HCEC 1CT (cell line): ENCODE results near the gene RHOU.
"Not testable (repeated sequence)": the region's sequence is repeated elsewhere in the genome, so short reads cannot be mapped to it uniquely, and the experiment has no call there.

Experiments
- DNase-seq: peaks from one replicate; pipeline ENCODE4 v3.0.0-alpha.2; 2017

Gene RHOU

GRCh38 chr1:228734881-228735801 is at the start of gene RHOU:
Gene RHOU (plus strand): TSS chr1:228735479. CDS start chr1:228735743, 264 bp downstream.
- DNase-seq: peak; percentile 46

GRCh38 chr1:228687587-228687986 is 47.7 kb upstream of the RHOU start:
- no peak for DNase-seq

- DNase-seq: no peak
Measured at GRCh38 chr1:228689255-228689654, 46.0 kb upstream of the RHOU start.

- DNase-seq: no peak
Measured at GRCh38 chr1:228691211-228691610, 44.1 kb upstream of the RHOU start.

- peak; percentile 28 for DNase-seq
Measured at GRCh38 chr1:228691926-228692325, 43.4 kb upstream of the RHOU start.

- not testable (repeated sequence) for DNase-seq
Measured at GRCh38 chr1:228694447-228694846, 40.8 kb upstream of the RHOU start.

- no peak for DNase-seq
Measured at GRCh38 chr1:228695015-228695955, 40.0 kb upstream of the RHOU start.

- peak; percentile 56 for DNase-seq
Measured at GRCh38 chr1:228697207-228698016, 37.9 kb upstream of the RHOU start.

- no peak for DNase-seq
Measured at GRCh38 chr1:228698017-228698329, 37.3 kb upstream of the RHOU start.

- DNase-seq: no peak
Measured at GRCh38 chr1:228702433-228702832, 32.8 kb upstream of the RHOU start.

GRCh38 chr1:228706305-228706704 is 29.0 kb upstream of the RHOU start:
- DNase-seq: no peak

- no peak for DNase-seq
Measured at GRCh38 chr1:228717081-228717480, 18.2 kb upstream of the RHOU start.

- DNase-seq: no peak
Measured at GRCh38 chr1:228721407-228721806, 13.9 kb upstream of the RHOU start.

GRCh38 chr1:228723287-228723686 is 12.0 kb upstream of the RHOU start:
- no peak for DNase-seq

- no peak for DNase-seq
Measured at GRCh38 chr1:228723921-228724320, 11.4 kb upstream of the RHOU start.

- no peak for DNase-seq
Measured at GRCh38 chr1:228725178-228725577, 10.1 kb upstream of the RHOU start.

- no peak for DNase-seq
Measured at GRCh38 chr1:228727681-228728171, 7.6 kb upstream of the RHOU start.

- DNase-seq: no peak
Measured at GRCh38 chr1:228732426-228732825, 2.9 kb upstream of the RHOU start.

GRCh38 chr1:228733576-228733975 is 1.7 kb upstream of the RHOU start:
- DNase-seq: no peak

GRCh38 chr1:228735871-228736586 is 750 bp downstream of the RHOU start:
- no peak for DNase-seq

- no peak for DNase-seq
Measured at GRCh38 chr1:228736844-228737445, 1.7 kb downstream of the RHOU start.
